Endothelial cell of umbilical vein (primary cell): ENCODE results near the gene APOB. TPM values are rescaled to one million over a fixed set of nuclear protein-coding genes. Genes with fewer than 3 reads are reported as not detected.

Source experiments
- BruUV-seq: library from RNA; stranded (reverse); fragments of 400-500 nt; replicated peaks from 2 replicates; lab custom pipeline; 2021; lab: Mats Ljungman, UMichigan
- CTCF ChIA-PET: fragments of 300-600, 350-600 bp; sonication (Branson Sonifier 250); formaldehyde crosslinking; loops from one replicate; lab custom pipeline; 2021; ENCODE audit warnings: antibody characterized with exemption, inconsistent platforms; lab: Charles Lee
- POLR2A ChIA-PET: fragments of 300-600, 350-600 bp; sonication (Branson Sonifier 250); formaldehyde crosslinking; loops from one replicate; lab custom pipeline; 2021; ENCODE audit warnings: antibody characterized with exemption, inconsistent platforms; lab: Charles Lee
- DNase-seq: peaks from one replicate; pipeline ENCODE4 v3.0.0-alpha.2; 2011; ENCODE audit warnings: low read depth, low spot score
- FAIRE-seq: peaks from 2 replicates; lab custom pipeline; 2011; peaks lifted over from hg19 to GRCh38; lab: Jason Lieb, UNC
- H2AFZ ChIP-seq: 2 replicates; pipeline ENCODE4 v1.6.0; 2012; ENCODE audit warnings: low read depth, low read length, control low read depth, inconsistent platforms
- H3K27ac ChIP-seq: 2 replicates; pipeline ENCODE4 v1.5.1; 2011; ENCODE audit warnings: low read depth, mild to moderate bottlenecking, control low read depth, low read length, moderate library complexity; ENCODE audit not compliant: insufficient read depth
- H3K27me3 ChIP-seq, 2 experiments: 2 replicates each; pipeline versions ENCODE4 v1.6.0 to v1.6.1; 2011; ENCODE audit warnings: low read length in 2 of 2, mixed read lengths in 1 of 2; ENCODE audit not compliant: control insufficient read depth in 2 of 2, insufficient read depth in 2 of 2
- H3K36me3 ChIP-seq, 2 experiments: 2 replicates in 1 of 2; 3 replicates in 1 of 2; pipeline ENCODE4 v1.5.1; 2011; ENCODE audit warnings: low read length in 2 of 2, mild to moderate bottlenecking in 1 of 2, moderate library complexity in 1 of 2; ENCODE audit not compliant: control insufficient read depth in 2 of 2, insufficient read depth in 2 of 2; ENCODE audit errors: extremely low read depth in 1 of 2
- H3K4me1 ChIP-seq: 3 replicates; pipeline ENCODE4 v1.5.1; 2011; ENCODE audit warnings: mild to moderate bottlenecking, low read length; ENCODE audit not compliant: control insufficient read depth, insufficient read depth; ENCODE audit errors: extremely low read depth
- H3K4me2 ChIP-seq: 2 replicates; pipeline ENCODE4 v1.6.1; 2011; ENCODE audit warnings: low read length, control low read depth, mixed read lengths; ENCODE audit not compliant: insufficient read depth
- H3K4me3 ChIP-seq, 3 experiments: fragments of 200-600 bp in 1 of 3; sonication (generic), shearing (Covaris generic) in 1 of 3; replicated peaks in 1 of 3; 2 replicates each; pipeline ENCODE4 v1.5.1; 2011 to 2016; ENCODE audit warnings: control low read depth in 3 of 3, low read length in 3 of 3, mild to moderate bottlenecking in 2 of 3, inconsistent platforms in 1 of 3, low read depth in 1 of 3, moderate library complexity in 1 of 3; ENCODE audit not compliant: insufficient read depth in 1 of 3
- H3K79me2 ChIP-seq: 2 replicates; pipeline ENCODE4 v1.6.0; 2012; ENCODE audit warnings: low read length, inconsistent platforms; ENCODE audit not compliant: control insufficient read depth, insufficient read depth
- H3K9ac ChIP-seq: replicated peaks from 2 replicates; pipeline ENCODE3; 2011; ENCODE audit warnings: low read length, control low read depth; ENCODE audit not compliant: insufficient read depth; ENCODE audit errors: extremely low read depth
- H3K9me1 ChIP-seq: replicated peaks from 3 replicates; pipeline ENCODE4 v1.6.0; 2011; ENCODE audit warnings: mild to moderate bottlenecking, low read length; ENCODE audit not compliant: control insufficient read depth, insufficient read depth; ENCODE audit errors: extremely low read depth
- H3K9me3 ChIP-seq: replicated peaks from 2 replicates; pipeline ENCODE4 v1.5.1; 2012; ENCODE audit warnings: low read length, inconsistent platforms; ENCODE audit not compliant: control insufficient read depth, insufficient read depth
- H4K20me1 ChIP-seq: replicated peaks from 2 replicates; pipeline ENCODE3; 2011; ENCODE audit warnings: mild to moderate bottlenecking, low read length; ENCODE audit not compliant: control insufficient read depth, insufficient read depth; ENCODE audit errors: extremely low read depth
- EZH2 ChIP-seq: IDR thresholded peaks from 2 replicates; pipeline ENCODE4 v1.6.1; 2012; ENCODE audit warnings: borderline replicate concordance, low read depth, mild to moderate bottlenecking, moderate library complexity, low read length, inconsistent platforms; ENCODE audit not compliant: severe bottlenecking
- FOS ChIP-seq: IDR thresholded peaks from 2 replicates; pipeline ENCODE4 v1.6.1; 2011; ENCODE audit warnings: mild to moderate bottlenecking, low read length, moderate library complexity, borderline replicate concordance; ENCODE audit not compliant: insufficient read depth
- GATA2 ChIP-seq: IDR thresholded peaks from 2 replicates; pipeline ENCODE4 v1.7.0; 2011; ENCODE audit warnings: low read depth, mild to moderate bottlenecking, moderate library complexity, mixed read lengths, low read length; ENCODE audit not compliant: insufficient read length, insufficient read depth
- JUN ChIP-seq: IDR thresholded peaks from 2 replicates; pipeline ENCODE4 v1.6.1; 2011; ENCODE audit warnings: borderline replicate concordance, low read depth; ENCODE audit not compliant: insufficient read length, insufficient read depth
- MYC ChIP-seq: IDR thresholded peaks from one replicate; pipeline ENCODE4 v1.6.1; 2011; ENCODE audit warnings: mild to moderate bottlenecking, low read depth, low read length
- POLR2A ChIP-seq: IDR thresholded peaks from 2 replicates; pipeline ENCODE4 v1.6.1; 2012; ENCODE audit warnings: low read depth, mild to moderate bottlenecking, control low read depth, low read length
- POLR2AphosphoS5 ChIP-seq: IDR thresholded peaks from 2 replicates; pipeline ENCODE4 v1.6.1; 2012; ENCODE audit warnings: low read depth, mild to moderate bottlenecking, control low read depth, low read length, moderate library complexity; ENCODE audit not compliant: insufficient read depth
- dilution Hi-C: fragments of 300-500 bp; cut with MboI; formaldehyde crosslinking; loops from one replicate; pipeline ENCODE4 v1.15.0; 2019; ENCODE audit warnings: low sequenced_read_pairs; ENCODE audit not compliant: extremely low pct_ligation_motif_present
- intact Hi-C: fragments of 100-400 bp; cut with micrococcal nuclease; formaldehyde crosslinking; loops from one replicate; pipeline ENCODE4 v1.10.0; 2022
- polyA plus RNA-seq, 4 experiments: library from polyadenylated mRNA; depleted of rRNA in 3 of 4; stranded (reverse) in 3 of 4; unstranded in 1 of 4; fragments of >200 nt; gene quantifications; 2 replicates each; pipeline versions ENCODE4 v1.2.1 to v1.2.3, GENCODE V29; 2011 to 2012; ENCODE audit warnings: missing spikeins in 1 of 4
- total RNA-seq: library from RNA; stranded (reverse); gene quantifications from 2 replicates; pipeline ENCODE4 v1.2.3, GENCODE V29; 2021
- TF ChIP-seq, protein P1 (sequence below): IDR thresholded peaks from 2 replicates; pipeline ENCODE4 v1.6.1; 2011; ENCODE audit not compliant: insufficient read depth, insufficient read length
- TF ChIP-seq, protein P2 (sequence below), 2 donors: IDR thresholded peaks; 1 replicate in 1 of 2; 2 replicates in 1 of 2; pipeline ENCODE4 v1.5.1; 2011; ENCODE audit warnings: low read length in 2 of 2, mild to moderate bottlenecking in 2 of 2, moderate library complexity in 2 of 2, control low read depth in 1 of 2, inconsistent platforms in 1 of 2, low read depth in 1 of 2; ENCODE audit not compliant: insufficient read depth in 1 of 2; ENCODE audit errors: extremely low read depth in 1 of 2

The APOB gene
- total and polyA plus RNA-seq, 2 donors (not counting 3 experiments of a cell fraction or from before 2014, with no cell fraction given), result 0.07 to 0.09 TPM

DNA sequence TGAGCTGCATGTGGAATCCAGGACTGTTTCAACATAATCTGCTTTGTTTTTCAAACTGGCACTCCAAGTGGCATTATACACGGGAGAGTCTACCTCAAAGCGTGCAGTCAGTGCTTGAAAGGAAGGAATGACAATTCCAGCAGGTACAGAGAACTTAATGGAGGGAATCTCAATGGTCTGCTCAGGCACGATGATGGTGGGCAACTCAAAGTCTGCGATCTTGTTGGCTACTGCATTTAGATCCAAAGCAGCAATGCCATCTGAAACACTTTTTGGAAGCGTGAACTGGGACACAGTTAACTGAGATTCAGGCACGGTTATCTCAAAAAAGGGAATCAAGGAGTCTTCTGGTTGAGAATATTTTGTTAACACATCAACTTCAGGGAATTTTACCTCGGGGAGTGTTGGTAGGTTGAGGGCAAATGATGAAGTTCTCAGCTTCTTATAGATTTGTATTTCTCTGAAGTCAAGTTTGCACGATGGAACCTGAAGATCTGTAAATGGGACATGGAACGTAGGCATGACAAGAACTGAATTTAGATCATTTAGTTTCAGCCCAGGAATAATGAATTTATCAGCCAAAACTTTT lies 38.7 kb downstream of the APOB start:
- H3K9ac ChIP-seq, result no peak overlapping the region
- no peak for DNase-seq
- no peak overlapping the region for H3K4me3 ChIP-seq
- H3K9me3 ChIP-seq, result no peaks in the 10 kb centered on the region
- no peak overlapping the region for H3K4me2 ChIP-seq
- no peaks in the 10 kb centered on the region for H3K36me3 ChIP-seq
- no TSS peak for BruUV-seq
- no peaks in the 10 kb centered on the region for H3K27me3 ChIP-seq
- no peak overlapping the region for H3K27ac ChIP-seq
- no peaks in the 10 kb centered on the region for H3K79me2 ChIP-seq
- ChIA-PET POLR2A (no interaction called here), CTCF (no interaction called here)
- TF ChIP-seq GATA2 (no peak), POLR2A (no peak), FOS (no peak)
- TF ChIP-seq, protein P1, sequence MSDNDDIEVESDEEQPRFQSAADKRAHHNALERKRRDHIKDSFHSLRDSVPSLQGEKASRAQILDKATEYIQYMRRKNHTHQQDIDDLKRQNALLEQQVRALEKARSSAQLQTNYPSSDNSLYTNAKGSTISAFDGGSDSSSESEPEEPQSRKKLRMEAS, result no peak
- TF ChIP-seq, protein P2, sequence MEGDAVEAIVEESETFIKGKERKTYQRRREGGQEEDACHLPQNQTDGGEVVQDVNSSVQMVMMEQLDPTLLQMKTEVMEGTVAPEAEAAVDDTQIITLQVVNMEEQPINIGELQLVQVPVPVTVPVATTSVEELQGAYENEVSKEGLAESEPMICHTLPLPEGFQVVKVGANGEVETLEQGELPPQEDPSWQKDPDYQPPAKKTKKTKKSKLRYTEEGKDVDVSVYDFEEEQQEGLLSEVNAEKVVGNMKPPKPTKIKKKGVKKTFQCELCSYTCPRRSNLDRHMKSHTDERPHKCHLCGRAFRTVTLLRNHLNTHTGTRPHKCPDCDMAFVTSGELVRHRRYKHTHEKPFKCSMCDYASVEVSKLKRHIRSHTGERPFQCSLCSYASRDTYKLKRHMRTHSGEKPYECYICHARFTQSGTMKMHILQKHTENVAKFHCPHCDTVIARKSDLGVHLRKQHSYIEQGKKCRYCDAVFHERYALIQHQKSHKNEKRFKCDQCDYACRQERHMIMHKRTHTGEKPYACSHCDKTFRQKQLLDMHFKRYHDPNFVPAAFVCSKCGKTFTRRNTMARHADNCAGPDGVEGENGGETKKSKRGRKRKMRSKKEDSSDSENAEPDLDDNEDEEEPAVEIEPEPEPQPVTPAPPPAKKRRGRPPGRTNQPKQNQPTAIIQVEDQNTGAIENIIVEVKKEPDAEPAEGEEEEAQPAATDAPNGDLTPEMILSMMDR (IDR thresholded peaks at IDR 0.05; ENCODE audit: extremely low read depth in 1 of 2, insufficient read depth in 1 of 2, low read depth in 1 of 2, low read length in 2 of 2), result no peak
- dilution Hi-C loops, result no loop called here
- H3K4me1 ChIP-seq, result no peaks in the 10 kb centered on the region
- intact Hi-C loops, result no loop called here
- no peaks in the 10 kb centered on the region for H4K20me1 ChIP-seq
- no peak for FAIRE-seq
- no peak overlapping the region for H2AFZ ChIP-seq
- H3K9me1 ChIP-seq, result no peaks in the 10 kb centered on the region

DNA sequence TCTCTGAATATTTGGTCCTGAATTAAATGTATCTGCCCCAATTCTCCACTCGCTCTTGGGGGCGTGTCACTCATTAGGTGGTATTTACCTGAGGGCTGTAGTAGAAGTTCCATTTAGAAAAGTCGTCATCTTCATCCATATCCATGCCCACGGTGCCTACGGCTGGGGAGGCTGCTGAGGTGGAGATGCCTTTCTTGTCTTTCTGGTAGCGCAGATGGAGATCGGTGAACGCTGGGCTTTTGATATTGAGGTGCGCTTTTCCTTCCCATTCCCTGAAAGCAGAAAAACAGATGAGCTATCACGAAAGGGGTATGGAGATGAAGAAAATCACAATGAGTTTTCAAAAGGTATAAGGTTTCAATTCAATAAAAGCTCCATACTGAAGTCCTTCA lies 39.7 kb downstream of the APOB start:
- dilution Hi-C loops, result no loop called here
- BruUV-seq, result no TSS peak
- ChIA-PET POLR2A (no interaction called here), CTCF (no interaction called here)
- TF ChIP-seq, protein P1, result no peak
- TF ChIP-seq MYC (no peak), JUN (no peak), GATA2 (no peak), FOS (no peak), POLR2AphosphoS5 (no peak), POLR2A (no peak), EZH2 (no peak)
- TF ChIP-seq, protein P2 (IDR thresholded peaks at IDR 0.05; ENCODE audit: extremely low read depth in 1 of 2, insufficient read depth in 1 of 2, low read depth in 1 of 2, low read length in 2 of 2), result no peak
- no peak overlapping the region for H3K9ac ChIP-seq
- H3K4me3 ChIP-seq, result no peak overlapping the region
- no peak overlapping the region for H3K27ac ChIP-seq
- no peak overlapping the region for H3K4me2 ChIP-seq
- intact Hi-C loops, result no loop called here
- no peaks in the 10 kb centered on the region for H3K4me1 ChIP-seq
- no peaks in the 10 kb centered on the region for H3K27me3 ChIP-seq
- H4K20me1 ChIP-seq, result no peaks in the 10 kb centered on the region
- H3K9me1 ChIP-seq, result no peaks in the 10 kb centered on the region
- H2AFZ ChIP-seq, result no peak overlapping the region
- FAIRE-seq (no peak), DNase-seq (no peak)
- no peaks in the 10 kb centered on the region for H3K79me2 ChIP-seq
- H3K36me3 ChIP-seq, result no peaks in the 10 kb centered on the region
- no peaks in the 10 kb centered on the region for H3K9me3 ChIP-seq
